Right lobe of liver (tissue), 6 donors: ENCODE measurements around the gene INAFM1. TPM values are rescaled to one million over a fixed set of nuclear protein-coding genes. Genes with fewer than 3 reads are reported as not detected.
"Not testable (repeated sequence)": the region's sequence is repeated elsewhere in the genome, so short reads cannot be mapped to it uniquely, and the experiment has no call there.

Experiments
- ATAC-seq, 4 donors: fragments of 200-7000 bp; cut with Tn5 transposase; one replicate each; pipeline ENCODE4 v1.9.1; 2020; ENCODE audit warnings: mild to moderate bottlenecking in 4 of 4, moderate library complexity in 4 of 4
- DNase-seq, 3 donors: peaks; one replicate each; pipeline ENCODE4 v3.0.0-alpha.2; 2020
- H3K27ac ChIP-seq, 3 donors: fragments of 200-600 bp; one replicate each; pipeline ENCODE4 v1.8.0; 2022
- H3K27me3 ChIP-seq, 2 donors: fragments of 200-600 bp; one replicate each; pipeline ENCODE4 v1.8.0; 2022
- H3K36me3 ChIP-seq, 4 donors: fragments of 200-600 bp; sonication (generic) in 1 of 4; one replicate each; pipeline versions ENCODE4 v1.5.1 to v1.8.0; 2017 to 2022; ENCODE audit warnings: control low read depth in 1 of 4
- H3K4me1 ChIP-seq, 4 donors: fragments of 200-600 bp; sonication (generic) in 1 of 4; one replicate each; pipeline versions ENCODE4 v1.5.1 to v1.8.0; 2017 to 2022; ENCODE audit warnings: control low read depth in 1 of 4
- H3K4me3 ChIP-seq, 3 donors: fragments of 200-600 bp; one replicate each; pipeline ENCODE4 v1.8.0; 2022
- H3K9me3 ChIP-seq, 4 donors: fragments of 200-600 bp; sonication (generic) in 1 of 4; one replicate each; pipeline versions ENCODE4 v1.5.1 to v1.8.0; 2017 to 2022; ENCODE audit warnings: control low read depth in 1 of 4
- POLR2A ChIP-seq: fragments of 450-650 bp; IDR thresholded peaks from one replicate; pipeline ENCODE4 v1.6.1; 2017; ENCODE audit warnings: antibody characterized with exemption, mild to moderate bottlenecking
- WGBS: methylation state at CpG from one replicate; pipeline ENCODE4 v1.1.6; 2018; ENCODE audit warnings: low coverage, low lambda C conversion rate; ENCODE audit not compliant: insufficient coverage; ENCODE audit errors: missing lambda C conversion rate; 5-methylcytosine and 5-hydroxymethylcytosine counted together
- intact Hi-C, 2 donors: fragments of 100-400 bp; cut with DNase I; formaldehyde crosslinking; loops; one replicate each; pipeline versions ENCODE4 v1.11.2 to v1.14.1; 2022
- total RNA-seq, 6 experiments: library from RNA; depleted of rRNA in 2 of 6; stranded (reverse); fragments of >200 nt in 2 of 6; fragmentation: NEBNext Ultra II Directional in 3 of 6; extraction: Animal tissue kit (Norgen Biotek cat#: 25700) in 3 of 6; gene quantifications; one replicate each; pipeline versions ENCODE4 v1.1.0 to v1.2.4, GENCODE V29; 2016 to 2023
- TF ChIP-seq, protein P1 (sequence below), 4 donors: fragments of 200-600 bp in 3 of 4; fragments of 450-650 bp in 1 of 4; IDR thresholded peaks; one replicate each; pipeline versions ENCODE4 v1.5.1 to v1.8.0; 2016 to 2022; ENCODE audit warnings: antibody characterized with exemption in 4 of 4, mild to moderate bottlenecking in 2 of 4
- donor health status: DM: no; HTN: yes; CAD: no.
- donor health status: DM: no; HTN: no; CAD: no.
- donor health status: DM: no; HTN: no; CAD: no.
- donor health status: DM: no; HTN: yes; CAD: no.
- donor health status: DM: no; HTN: yes; CAD: no.

INAFM1 gene
- total RNA-seq, 6 experiments from 2014 or later = 2.2 to 5.8 (median 4.4) TPM

DNA sequence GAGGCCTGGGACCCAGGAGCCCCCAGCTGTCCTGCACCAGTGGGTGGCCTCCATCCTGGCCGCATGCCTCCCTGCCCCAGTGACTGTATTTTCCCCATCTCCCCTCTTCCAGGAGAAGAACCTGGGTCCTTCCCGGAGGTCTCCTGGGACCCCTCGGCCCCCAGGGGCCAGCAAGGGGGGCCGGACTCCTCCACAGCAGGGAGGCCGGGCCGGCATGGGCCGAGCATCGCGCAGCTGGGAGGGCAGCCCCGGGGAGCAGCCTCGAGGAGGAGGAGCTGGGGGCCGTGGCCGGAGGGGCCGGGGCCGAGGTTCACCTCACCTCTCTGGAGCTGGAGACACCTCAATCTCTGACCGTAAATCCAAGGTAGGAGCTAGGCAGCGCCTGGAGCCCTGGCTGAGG is 14.2 kb upstream of the INAFM1 start:
- Histone ChIP-seq H3K4me1 (peaks cover 0 to 17% (median 12%) of the 10 kb centered on the region in 4 donors), H3K4me3 (no peak overlapping the region), H3K27me3 (no peaks in the 10 kb centered on the region), H3K27ac (no peak overlapping the region), H3K9me3 (no peaks in the 10 kb centered on the region), H3K36me3 (peaks cover 0 to 51% (median 21%) of the 10 kb centered on the region in 4 donors)
- ATAC-seq (no peak), DNase-seq (no peak)
- TF ChIP-seq, protein P1, sequence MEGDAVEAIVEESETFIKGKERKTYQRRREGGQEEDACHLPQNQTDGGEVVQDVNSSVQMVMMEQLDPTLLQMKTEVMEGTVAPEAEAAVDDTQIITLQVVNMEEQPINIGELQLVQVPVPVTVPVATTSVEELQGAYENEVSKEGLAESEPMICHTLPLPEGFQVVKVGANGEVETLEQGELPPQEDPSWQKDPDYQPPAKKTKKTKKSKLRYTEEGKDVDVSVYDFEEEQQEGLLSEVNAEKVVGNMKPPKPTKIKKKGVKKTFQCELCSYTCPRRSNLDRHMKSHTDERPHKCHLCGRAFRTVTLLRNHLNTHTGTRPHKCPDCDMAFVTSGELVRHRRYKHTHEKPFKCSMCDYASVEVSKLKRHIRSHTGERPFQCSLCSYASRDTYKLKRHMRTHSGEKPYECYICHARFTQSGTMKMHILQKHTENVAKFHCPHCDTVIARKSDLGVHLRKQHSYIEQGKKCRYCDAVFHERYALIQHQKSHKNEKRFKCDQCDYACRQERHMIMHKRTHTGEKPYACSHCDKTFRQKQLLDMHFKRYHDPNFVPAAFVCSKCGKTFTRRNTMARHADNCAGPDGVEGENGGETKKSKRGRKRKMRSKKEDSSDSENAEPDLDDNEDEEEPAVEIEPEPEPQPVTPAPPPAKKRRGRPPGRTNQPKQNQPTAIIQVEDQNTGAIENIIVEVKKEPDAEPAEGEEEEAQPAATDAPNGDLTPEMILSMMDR (IDR thresholded peaks at IDR 0.05) = no peak
- no peak for TF ChIP-seq POLR2A
- no CpG with 5 or more reads among the region's 17 CpGs for WGBS
- intact Hi-C loops = no loop called here

DNA sequence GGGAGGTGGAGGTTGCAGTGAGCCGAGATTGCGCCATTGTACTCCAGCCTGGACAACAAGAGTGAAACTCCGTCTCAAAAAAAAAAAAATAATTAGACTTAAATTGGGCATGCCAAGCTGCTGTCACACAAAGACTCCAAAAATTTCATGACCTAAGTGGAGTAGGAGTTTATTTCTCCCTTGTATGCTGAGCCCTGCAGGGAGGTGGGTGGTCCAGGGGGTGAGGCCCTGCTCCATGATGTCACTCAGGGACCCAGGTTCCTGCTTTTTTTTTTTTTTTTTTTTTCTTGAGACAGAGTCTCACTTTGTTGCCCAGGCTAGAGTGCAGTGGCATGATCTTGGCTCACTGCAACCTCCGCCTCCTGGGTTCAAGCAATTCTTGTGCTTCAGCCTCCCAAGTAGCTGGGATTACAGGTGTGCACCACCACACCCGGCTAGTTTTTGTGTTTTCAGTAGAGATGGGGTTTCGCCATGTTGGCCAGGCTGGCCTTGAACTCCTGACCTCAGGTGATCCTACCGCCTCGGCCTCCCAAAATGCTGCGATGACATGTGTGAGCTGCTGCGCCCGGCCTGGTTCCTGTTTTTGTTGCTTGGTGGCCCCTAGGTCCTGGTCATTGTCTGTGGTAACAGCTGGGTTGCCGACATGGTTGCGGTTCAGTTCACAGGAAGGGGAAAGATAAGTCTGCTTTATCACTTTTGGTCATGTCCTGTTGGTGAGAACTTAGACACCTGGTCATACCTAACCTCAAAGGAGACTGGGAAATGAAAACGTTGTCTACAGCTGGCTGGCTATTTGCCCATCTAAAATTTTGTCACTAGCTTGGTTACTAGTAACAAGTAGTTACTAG is 12.5 kb upstream of the INAFM1 start:
- Histone ChIP-seq H3K4me1 (peaks cover 0 to 17% (median 12%) of the 10 kb centered on the region in 4 donors), H3K36me3 (peaks cover 0 to 66% (median 24%) of the 10 kb centered on the region in 4 donors)
- H3K4me3 ChIP-seq, ATAC-seq, H3K27me3 ChIP-seq, H3K27ac ChIP-seq, DNase-seq, intact Hi-C loops, H3K9me3 ChIP-seq: not testable (repeated sequence)
- 80% methylated on average over 8 of the region's 14 CpGs for WGBS

DNA sequence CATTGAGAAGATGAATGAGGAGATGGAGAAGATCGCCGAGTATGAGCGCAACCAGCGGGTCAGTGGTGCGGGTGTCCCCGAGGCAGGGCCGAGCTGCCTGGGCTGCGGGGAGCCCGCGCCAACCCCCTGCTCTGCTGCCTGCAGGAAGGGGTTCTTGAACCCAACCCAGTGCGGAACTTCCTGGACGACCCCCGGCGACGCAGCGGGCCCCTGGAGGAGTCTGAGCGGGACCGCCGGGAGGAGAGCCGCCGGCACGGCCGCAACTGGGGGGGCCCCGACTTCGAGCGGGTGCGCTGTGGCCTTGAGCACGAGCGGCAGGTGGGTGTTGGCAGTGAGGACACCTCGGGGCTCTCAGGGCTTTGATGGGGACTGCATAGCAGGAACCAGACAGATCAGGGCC is 10.1 kb upstream of the INAFM1 start:
- H3K4me1 ChIP-seq = peaks cover 0 to 11% (median 0%) of the 10 kb centered on the region in 4 donors
- DNase-seq (no peak), ATAC-seq (no peak)
- peaks cover 0 to 63% (median 19%) of the 10 kb centered on the region in 4 donors for H3K36me3 ChIP-seq
- no peak overlapping the region for H3K27ac ChIP-seq
- no peaks in the 10 kb centered on the region for H3K9me3 ChIP-seq
- TF ChIP-seq, protein P1 (IDR thresholded peaks at IDR 0.05) = no peak
- no peak for TF ChIP-seq POLR2A
- no peaks in the 10 kb centered on the region for H3K27me3 ChIP-seq
- 92% methylated on average over 4 of the region's 30 CpGs for WGBS
- intact Hi-C loops = no loop called here
- H3K4me3 ChIP-seq = no peak overlapping the region

DNA sequence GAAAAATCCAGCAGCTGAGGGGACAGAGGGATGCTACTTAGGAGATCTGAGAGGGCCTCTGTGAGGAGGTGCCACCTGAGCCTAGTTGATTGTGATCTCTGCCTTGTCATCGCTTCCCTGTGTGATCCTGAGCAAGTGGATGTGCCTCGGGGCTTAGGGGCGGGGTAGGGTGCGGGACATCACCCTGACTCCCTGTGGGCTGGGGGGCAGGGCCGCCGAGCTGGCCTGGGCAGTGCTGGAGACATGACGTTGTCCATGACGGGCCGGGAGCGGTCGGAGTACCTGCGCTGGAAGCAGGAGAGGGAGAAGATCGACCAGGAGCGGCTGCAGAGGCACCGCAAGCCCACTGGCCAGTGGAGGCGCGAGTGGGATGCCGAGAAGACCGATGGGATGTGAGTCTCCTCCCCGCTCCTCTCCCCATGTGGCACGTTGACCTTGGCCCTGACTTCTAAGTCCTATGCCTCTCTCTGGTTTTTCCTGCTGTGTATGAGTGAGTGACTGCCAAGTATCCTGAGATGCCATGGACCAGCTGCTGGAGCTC is 8.2 kb upstream of the INAFM1 start:
- no CpG with 5 or more reads among the region's 21 CpGs for WGBS
- no peak overlapping the region for H3K27ac ChIP-seq
- intact Hi-C loops = no loop called here
- H3K4me1 ChIP-seq = peaks cover 0 to 11% (median 0%) of the 10 kb centered on the region in 4 donors
- ATAC-seq (no peak), DNase-seq (no peak)
- H3K4me3 ChIP-seq = no peak overlapping the region
- peaks cover 0 to 58% (median 17%) of the 10 kb centered on the region in 4 donors for H3K36me3 ChIP-seq
- H3K9me3 ChIP-seq = no peaks in the 10 kb centered on the region
- H3K27me3 ChIP-seq = no peaks in the 10 kb centered on the region
- no peak for TF ChIP-seq POLR2A
- TF ChIP-seq, protein P1 (IDR thresholded peaks at IDR 0.05) = no peak

DNA sequence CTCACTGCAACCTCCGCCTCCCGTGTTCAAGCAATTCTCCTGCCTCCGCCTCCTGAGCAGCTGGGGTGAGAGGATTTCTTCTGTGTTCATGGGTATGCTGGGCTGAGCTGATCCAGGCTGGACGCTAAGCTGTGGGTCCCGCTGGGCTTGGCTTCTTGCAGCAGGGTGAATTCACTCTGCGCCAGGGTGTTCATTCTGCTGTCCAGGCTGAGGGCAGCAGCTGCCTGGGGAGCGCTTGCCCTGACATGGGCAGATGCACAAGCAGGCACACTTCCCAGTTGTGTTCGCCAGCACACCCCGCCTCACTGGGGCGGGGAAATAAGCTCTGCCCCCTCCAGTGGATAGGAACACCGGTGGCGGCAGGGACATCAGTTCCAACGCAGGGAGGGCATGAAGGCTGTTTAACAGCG is 7.3 kb upstream of the INAFM1 start:
- peaks cover 0 to 11% (median 0%) of the 10 kb centered on the region in 4 donors for H3K4me1 ChIP-seq
- intact Hi-C loops = no loop called here
- H3K27ac ChIP-seq = no peak overlapping the region
- no peaks in the 10 kb centered on the region for H3K9me3 ChIP-seq
- peaks cover 0 to 56% (median 17%) of the 10 kb centered on the region in 4 donors for H3K36me3 ChIP-seq
- DNase-seq (peak; percentile 66 to 85 (median 80)), ATAC-seq (peak; percentile 64 to 95 (median 78))
- TF ChIP-seq POLR2A = no peak
- TF ChIP-seq, protein P1 (IDR thresholded peaks at IDR 0.05) = no peak
- 70% methylated on average over 9 of the region's 14 CpGs for WGBS
- H3K4me3 ChIP-seq = no peak overlapping the region
- H3K27me3 ChIP-seq = no peaks in the 10 kb centered on the region
